KOPT-K1 (cell line): ENCODE data around the gene SLC44A3.
"Not testable (repeated sequence)": the region's sequence is repeated elsewhere in the genome, so short reads cannot be mapped to it uniquely, and the experiment has no call there.

ENCODE experiments used
- H3K27ac ChIP-seq: fragments of 200-600 bp; sonication (generic); 2 replicates; pipeline ENCODE4 v1.5.1; 2016; ENCODE audit warnings: antibody characterized with exemption, mild to moderate bottlenecking, low read depth, low read length; ENCODE audit not compliant: poor library complexity, severe bottlenecking
- H3K36me3 ChIP-seq: fragments of 200-600 bp; sonication (generic); 2 replicates; pipeline ENCODE4 v1.5.1; 2017; ENCODE audit warnings: antibody characterized with exemption, mild to moderate bottlenecking, low read length, moderate library complexity; ENCODE audit not compliant: insufficient read depth
- H3K9me3 ChIP-seq: fragments of 200-600 bp; sonication (generic); 2 replicates; pipeline ENCODE4 v1.5.1; 2017; ENCODE audit warnings: antibody characterized with exemption, low read length, mild to moderate bottlenecking; ENCODE audit not compliant: insufficient read depth, poor library complexity, severe bottlenecking

Gene SLC44A3

GRCh38 chr1:94812985-94813384 lies 7.2 kb upstream of the SLC44A3 start:
- Histone ChIP-seq H3K27ac (no peak overlapping the region), H3K36me3 (no peaks in the 10 kb centered on the region), H3K9me3 (peaks cover 29% of the 10 kb centered on the region)

GRCh38 chr1:94816030-94816429 lies 4.1 kb upstream of the SLC44A3 start:
- H3K27ac ChIP-seq = no peak overlapping the region
- peaks cover 29% of the 10 kb centered on the region for H3K9me3 ChIP-seq
- H3K36me3 ChIP-seq = no peaks in the 10 kb centered on the region

- Histone ChIP-seq H3K36me3 (no peaks in the 10 kb centered on the region), H3K9me3 (peaks cover 23% of the 10 kb centered on the region), H3K27ac (no peak overlapping the region)
These were observed 2.4 kb upstream of the SLC44A3 start for GRCh38 chr1:94817712-94818111.

DNA sequence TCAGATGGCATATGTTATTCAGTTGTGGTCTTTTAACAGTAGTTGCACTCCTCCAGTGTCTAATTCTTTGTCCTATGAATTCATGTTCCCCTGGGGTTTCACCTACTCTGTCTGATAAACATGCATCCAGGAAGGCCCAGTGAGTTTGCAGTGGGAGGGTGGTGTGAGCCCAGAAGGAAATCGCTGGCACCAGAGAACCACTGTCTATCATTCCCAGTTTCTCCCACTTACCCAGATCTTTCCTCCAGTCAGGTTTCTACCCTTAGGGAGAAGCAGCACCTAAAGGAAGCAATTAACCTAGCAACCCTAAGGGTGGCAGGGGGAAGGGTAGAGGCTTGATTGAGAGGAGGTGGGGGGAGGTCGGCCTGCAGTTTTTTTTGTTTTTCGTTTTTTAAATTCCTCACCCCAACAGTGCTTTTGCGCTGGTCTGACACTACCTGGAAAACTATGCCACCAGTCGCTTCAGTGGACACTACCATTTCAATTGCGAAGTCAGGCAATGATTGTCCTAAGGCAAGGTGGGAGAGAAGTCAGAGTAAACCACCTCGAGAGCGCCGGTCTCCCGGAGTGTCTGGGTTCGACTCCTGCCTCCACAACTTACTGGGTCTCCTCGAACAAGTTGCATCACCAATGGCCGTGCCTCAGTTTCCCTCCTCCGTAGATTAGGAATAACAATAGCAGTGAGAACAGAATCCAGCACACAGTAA lies 766 bp upstream of the SLC44A3 start:
- no peak overlapping the region for H3K27ac ChIP-seq
- peaks cover 6% of the 10 kb centered on the region for H3K9me3 ChIP-seq
- H3K36me3 ChIP-seq = no peaks in the 10 kb centered on the region

GRCh38 chr1:94820936-94821335 lies 779 bp downstream of the SLC44A3 start:
- no peaks in the 10 kb centered on the region for H3K36me3 ChIP-seq
- no peak overlapping the region for H3K27ac ChIP-seq
- H3K9me3 ChIP-seq = no peaks in the 10 kb centered on the region

DNA sequence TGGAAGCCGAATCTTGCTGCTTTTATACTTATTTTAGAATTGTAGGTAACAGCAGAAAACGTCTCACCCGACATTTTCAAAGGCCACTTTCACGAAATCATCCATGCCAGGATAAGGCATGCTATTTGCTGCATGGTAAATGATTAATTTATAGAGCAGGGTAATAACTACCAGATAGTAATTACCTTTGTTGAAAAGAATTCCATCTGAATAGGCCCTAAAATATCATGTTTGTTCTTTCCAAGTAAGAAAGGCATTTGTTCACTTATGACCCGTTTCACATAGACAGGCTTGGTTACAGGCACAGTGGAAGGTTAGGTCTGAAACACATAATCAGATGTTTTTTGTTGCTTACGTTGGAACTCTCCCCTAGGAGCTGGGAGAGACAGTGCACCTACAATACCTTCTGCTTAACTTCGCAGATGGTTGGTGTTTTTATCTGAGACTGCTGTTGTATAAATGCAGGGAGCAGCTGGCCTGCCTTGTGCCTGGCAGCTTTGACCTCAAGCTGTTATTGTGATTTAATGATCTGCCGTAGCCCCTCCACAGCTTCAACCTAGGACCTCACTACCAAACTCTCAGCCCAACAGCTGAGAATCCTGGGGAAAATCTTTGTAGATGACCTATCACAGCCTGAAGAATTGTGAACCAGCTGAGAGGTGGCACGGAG lies 1.6 kb downstream of the SLC44A3 start:
- no peaks in the 10 kb centered on the region for H3K9me3 ChIP-seq
- H3K27ac ChIP-seq = no peak overlapping the region
- H3K36me3 ChIP-seq = no peaks in the 10 kb centered on the region

DNA sequence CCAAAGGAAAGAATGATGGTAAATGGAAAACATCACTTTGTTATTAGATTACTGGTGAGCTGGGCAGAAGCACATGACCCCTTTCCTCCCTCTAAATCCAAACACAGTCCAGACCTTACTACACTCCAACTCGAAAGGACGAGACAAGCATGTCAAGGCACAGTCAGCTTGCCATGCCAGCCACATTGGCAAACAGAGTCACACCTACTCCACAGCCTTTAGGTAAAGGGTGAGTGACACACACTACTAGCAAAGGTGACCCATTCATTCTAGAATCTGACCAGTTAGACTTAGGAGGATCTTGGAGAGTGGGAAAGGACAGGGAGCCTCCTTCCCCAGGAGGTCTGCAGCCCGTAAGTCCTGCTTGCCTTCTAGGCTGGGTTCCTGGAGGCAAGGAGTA lies 3.0 kb downstream of the SLC44A3 start:
- Histone ChIP-seq H3K36me3 (no peaks in the 10 kb centered on the region), H3K9me3 (no peaks in the 10 kb centered on the region), H3K27ac (no peak overlapping the region)

DNA sequence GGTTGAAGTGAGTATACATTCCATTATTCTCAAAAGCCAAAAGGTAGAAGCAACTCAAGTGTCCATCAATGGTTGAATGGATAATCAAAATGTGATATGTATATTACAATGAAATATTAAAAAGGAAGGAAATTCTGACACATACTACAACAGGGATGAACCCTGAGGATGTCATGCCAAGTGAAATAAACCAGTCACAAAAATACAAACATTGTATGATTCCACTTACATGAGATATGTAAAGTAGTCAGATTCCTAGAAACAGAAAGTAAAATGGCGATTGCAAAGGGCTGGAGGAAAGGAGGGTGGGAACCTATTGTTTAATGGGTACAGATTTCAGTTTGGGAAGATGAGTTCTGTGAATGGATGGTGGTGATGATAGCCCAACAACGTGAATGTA lies 5.8 kb downstream of the SLC44A3 start:
- Histone ChIP-seq H3K27ac (no peak overlapping the region), H3K36me3 (no peaks in the 10 kb centered on the region)

DNA sequence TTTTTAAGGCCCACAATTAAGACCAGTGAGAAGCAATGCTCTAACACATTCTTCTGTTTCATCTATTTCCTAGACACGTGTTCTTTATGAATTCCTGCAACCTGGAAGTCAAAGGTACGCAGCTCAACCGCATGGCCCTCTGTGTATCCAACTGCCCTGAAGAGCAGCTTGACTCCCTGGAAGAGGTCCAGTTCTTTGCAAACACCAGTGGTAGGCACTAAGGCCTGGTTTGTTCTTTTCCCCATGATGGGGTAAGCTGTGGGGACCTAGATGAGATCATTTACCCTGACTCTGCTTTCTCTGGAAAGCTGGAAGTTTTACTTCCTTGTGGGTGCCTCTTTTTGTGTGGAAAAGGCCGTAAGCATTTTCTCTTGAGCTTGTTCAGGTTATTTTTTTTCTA lies 7.3 kb downstream of the SLC44A3 start:
- Histone ChIP-seq H3K36me3 (no peaks in the 10 kb centered on the region), H3K9me3 (no peaks in the 10 kb centered on the region), H3K27ac (no peak overlapping the region)

More for the DNA sequence above, 5.8 kb downstream of the SLC44A3 start:
- H3K9me3 ChIP-seq = no peaks in the 10 kb centered on the region

DNA sequence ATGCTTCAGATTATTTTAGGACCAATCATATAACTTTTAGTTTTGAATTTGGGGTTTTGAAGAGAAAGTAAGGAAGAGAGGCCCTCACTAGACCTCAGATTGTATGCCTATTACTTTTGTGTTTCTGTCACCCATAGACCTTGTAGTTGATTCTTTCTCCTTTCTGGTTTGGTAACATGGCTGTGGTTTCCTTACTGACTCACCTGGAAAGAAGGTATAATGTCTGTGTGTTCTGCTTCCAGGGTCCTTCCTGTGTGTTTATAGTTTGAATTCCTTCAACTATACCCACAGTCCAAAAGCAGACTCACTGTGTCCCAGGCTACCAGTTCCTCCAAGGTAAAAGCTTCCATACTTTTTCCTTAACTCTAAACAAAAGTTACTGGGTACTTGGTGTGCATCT lies 8.1 kb downstream of the SLC44A3 start:
- Histone ChIP-seq H3K36me3 (no peaks in the 10 kb centered on the region), H3K27ac (no peak overlapping the region), H3K9me3 (no peaks in the 10 kb centered on the region)

GRCh38 chr1:94831641-94832040 lies 11.5 kb downstream of the SLC44A3 start:
- no peaks in the 10 kb centered on the region for H3K9me3 ChIP-seq
- no peak overlapping the region for H3K27ac ChIP-seq
- no peaks in the 10 kb centered on the region for H3K36me3 ChIP-seq

DNA sequence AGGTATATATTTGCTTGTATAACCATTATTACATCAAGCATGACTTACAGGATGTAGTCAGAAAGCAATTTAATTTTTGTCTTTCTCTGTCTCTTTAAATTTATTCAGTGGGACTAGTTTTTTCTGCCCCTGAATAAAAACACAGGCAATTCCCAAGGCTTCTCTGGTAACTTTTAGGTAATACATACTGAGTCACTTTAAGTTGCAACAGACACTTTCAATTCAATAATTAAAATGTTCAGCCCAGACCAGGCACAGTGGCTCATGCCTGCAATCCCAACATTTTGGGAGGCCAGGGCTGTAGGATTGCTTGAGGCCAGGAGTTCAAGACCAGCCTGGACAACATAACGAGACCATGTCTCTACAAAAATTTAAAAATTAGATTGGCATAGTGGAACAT lies 12.3 kb downstream of the SLC44A3 start:
- Histone ChIP-seq H3K27ac (no peak overlapping the region), H3K36me3 (no peaks in the 10 kb centered on the region)

DNA sequence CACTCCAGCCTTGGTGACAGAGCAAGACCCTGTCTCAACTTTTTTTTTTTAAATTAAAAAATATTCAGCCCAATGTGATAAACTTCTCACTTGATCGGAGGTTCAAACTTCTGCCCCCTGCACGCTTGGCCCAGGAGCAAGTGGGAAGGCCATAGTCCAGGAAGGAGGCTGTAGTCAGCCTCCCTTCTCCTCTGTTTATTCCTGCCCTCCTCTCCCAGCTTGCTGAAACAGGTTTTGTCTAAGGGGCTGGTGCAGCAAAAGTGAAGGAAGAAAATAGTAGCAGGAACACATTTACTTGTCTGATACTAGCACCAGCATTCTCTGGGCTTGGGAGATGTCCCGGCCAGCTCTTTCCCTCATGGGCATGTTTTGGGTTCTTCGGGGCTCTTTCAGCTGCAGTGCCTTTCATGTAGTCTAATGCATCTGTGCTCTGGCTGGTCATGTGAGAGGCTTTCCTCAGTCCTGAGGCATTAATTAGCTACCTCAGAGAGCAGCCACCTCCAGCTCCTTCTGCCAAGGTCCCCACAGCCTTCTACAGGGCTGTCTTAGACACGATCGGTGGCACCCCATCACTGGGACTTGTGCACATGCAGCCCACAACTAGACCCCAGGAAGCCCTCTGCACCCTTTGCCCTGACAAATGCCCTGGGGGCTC lies 12.9 kb downstream of the SLC44A3 start:
- Histone ChIP-seq H3K27ac (no peak overlapping the region), H3K9me3 (no peaks in the 10 kb centered on the region)

More for the DNA sequence above, 12.3 kb downstream of the SLC44A3 start:
- no peaks in the 10 kb centered on the region for H3K9me3 ChIP-seq

GRCh38 chr1:94836891-94837290 lies 16.7 kb downstream of the SLC44A3 start:
- Histone ChIP-seq H3K27ac (no peak overlapping the region), H3K9me3 (no peaks in the 10 kb centered on the region), H3K36me3 (no peaks in the 10 kb centered on the region)

More for the DNA sequence above, 12.9 kb downstream of the SLC44A3 start:
- no peaks in the 10 kb centered on the region for H3K36me3 ChIP-seq

DNA sequence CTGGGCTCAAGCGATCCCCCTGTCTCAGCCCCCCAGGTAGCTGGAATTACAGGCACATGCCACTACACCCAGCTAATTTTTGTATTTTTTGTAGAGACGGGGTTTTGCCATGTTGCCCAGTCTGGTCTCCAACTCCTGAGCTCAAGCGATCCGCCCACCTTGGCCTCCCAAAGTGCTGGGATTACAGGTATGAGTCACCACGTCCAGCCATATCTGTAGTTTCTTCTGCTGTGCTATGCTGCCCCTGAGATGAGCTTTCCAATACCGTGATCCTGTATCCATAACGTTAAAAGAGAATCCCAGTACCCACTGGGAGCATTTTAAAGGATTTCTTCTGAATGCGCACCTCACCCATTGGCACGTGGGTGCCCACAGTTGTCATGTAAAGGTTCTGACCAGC lies 20.2 kb downstream of the SLC44A3 start:
- not testable (repeated sequence) for H3K36me3 ChIP-seq, H3K9me3 ChIP-seq, H3K27ac ChIP-seq
